Anterior cingulate cortex (tissue), 58 donors: ENCODE measurements around the gene PLCB4.

Experiments
- DNase-seq, 58 donors: peaks; one replicate each; lab custom pipeline; 2025; lab: John Stamatoyannopoulos, UW

Gene PLCB4

DNA sequence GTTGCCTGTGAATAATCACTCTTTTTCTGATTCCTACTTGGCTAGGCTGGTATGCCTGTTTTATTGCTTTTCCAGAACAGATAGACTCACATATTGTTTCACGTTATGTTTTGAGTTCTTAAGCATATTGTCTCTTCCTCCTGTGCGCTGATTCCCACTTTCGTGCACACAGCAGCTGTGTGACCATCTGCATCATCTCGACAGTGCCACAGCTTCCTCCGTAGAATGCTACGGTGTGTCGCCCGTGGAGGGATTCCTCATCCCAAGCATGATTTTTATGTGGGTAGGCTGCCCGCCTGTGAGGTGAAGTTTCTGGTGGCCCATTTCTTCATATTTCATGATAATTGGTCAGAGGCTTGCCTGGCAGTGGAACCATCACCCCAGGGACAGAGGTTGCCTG, 31.8 kb downstream of the PLCB4 start:
- DNase-seq = peak in 1 of 58 donors; percentile 1

DNA sequence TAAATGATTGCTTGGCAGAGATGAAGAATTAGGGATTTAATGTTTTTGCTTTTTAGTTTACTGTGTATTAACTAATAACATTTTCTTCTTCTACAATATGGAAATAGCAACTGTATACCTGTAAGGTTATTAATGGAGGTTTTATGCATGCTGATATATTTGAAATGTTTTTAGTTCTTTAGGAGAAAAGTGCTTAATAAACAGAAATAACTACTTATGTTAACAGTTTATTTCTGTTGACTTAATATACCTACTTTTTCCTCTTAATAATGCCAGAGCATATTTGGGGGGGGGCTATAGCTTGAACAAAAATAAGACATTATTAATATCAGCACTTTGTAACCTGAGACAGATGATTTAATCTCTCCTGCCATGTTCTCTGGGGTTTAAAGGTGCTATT, 33.6 kb downstream of the PLCB4 start:
- no peak for DNase-seq

DNA sequence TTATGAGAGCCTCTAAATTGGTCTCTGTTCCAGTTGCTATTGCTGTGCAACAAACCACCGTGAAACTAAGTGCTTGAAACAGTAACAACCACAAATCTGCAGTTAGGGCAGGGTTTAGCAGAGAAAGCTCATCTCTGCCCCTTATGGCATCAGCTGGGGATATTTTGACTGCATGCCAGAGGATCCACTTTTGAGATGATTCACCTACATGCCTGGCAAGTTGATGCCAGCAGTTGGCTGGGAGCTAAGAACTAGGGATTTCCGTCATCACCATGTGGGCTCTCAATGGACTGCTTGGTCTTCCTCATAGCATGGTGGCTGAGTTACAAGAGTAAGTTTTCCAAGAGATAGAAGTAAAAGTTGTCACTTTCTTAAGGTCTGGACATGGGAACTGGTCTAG, 35.1 kb downstream of the PLCB4 start:
- DNase-seq = no peak

DNA sequence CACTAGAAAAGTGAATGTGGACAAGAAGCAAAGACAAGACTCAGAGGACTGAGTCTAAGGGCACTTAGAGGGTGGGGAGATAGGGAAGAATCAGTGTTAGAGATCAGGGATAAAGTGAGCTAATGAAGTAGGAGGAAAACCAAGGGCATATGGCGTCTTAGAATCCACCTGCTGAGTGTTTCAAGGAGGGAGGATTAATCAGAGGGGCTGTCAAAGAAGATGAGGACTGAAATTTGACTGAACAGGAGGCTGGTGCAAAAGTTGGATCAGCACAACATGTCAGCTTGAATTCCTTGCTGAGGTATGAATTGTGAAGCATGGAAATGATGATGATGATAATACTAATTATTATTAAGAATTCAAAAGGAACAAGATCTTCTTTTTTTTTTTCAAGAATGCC, 39.4 kb downstream of the PLCB4 start:
- DNase-seq = no peak

DNA sequence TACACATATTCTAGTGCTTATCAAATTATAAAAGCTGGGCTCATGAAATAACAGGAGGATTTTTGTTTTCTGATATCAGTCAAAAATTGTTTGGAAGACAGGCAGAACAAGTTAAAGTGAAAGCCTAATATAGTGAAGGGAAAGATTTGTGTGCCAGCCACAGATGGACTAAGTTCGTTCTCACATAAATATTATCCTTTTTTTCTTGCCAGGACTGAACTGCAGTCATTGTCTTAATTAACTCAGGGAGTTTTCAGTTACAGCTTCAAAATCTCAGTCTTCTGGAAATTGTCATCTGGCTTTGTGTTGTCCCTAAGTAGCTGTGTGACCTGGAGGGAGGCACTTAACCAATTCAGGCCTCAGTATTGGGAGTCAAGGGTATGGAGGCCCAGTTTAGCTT, 40.7 kb downstream of the PLCB4 start:
- no peak for DNase-seq

DNA sequence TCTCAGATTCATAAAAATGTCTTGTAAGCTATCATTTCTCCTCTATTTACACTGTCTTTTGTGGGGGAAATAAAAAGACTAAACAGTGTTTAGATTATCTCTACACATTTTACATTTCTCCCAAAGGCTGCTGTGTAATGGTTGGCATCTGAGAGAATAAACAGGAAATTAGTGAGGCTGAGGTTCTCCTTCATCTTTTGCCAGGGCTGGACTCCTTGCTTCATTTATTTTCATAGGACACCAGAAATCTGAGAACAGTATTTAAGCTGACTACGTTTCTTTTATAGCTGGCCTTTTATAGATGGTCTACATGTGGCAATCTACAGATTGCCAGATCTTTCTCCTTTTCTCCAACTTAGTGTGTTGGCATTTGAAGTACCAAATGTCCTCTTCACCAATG, 41.5 kb downstream of the PLCB4 start:
- DNase-seq = no peak

DNA sequence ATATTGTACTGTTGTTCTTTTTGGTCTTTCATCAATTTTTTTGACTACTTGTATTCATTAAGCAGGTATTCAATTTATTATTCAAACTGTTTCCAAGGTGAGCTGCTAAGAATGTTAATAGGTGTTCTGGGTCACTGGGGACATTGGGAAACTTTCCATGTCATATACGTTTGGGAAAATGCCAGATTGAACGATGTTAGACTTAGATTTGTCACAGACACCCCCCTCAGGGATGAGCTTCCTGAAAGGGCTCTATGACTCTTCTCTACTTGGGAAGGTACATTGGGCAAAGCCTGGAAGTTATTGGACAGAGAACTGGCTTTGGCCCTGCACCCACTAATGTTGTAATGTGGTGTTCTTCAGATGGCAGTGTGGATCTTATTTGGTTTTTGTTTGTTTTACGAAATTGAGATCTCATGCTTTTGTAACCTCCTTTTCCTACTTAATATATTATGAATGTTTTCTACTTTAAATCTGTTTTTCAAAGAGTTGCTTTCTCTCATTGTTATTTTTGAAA, 42.1 kb downstream of the PLCB4 start:
- no peak for DNase-seq

DNA sequence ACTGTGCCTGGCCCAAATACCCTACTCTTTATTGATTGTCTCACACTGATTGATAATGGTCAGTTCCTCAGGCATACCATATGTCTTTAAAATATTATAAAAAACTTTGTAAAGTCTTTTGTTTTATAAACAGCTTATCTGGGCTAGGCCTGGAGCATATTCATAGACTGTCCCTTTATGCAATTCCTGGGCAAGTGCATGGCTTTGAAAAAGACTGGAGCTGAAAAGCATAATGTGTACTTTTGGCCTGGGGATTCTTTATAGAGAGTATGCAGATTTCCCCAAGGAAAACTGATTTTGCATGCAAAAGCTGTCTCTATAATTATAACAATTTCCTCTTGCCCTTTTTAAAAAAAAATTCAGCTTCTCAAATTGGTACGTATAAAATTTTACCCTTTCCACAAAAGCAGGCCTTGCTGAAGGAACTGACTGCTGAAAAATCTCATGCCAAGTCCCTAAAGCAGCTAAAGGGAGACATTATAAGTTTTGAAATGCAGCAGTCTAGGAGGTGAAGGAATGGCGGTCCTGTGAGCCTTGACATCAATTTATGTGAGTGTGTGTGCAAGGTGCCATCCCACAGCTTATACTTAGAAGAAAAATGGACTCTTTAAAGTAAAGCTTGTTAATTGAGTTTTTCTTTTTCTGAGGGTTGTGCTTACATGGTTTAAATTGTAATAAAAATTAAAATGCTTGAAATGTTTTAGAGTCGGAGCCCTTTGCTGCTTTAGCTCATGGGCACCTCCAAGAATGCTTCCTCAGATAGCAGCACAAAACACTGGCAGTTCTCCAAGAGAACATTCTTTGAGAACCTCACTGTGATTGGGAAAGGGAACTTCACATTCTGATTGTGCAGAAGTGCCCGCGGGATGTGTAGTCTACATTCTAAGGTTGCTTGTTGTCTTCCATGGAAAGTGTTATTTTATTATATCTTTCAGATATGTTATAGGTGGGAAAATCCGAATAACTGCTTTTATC, 43.9 kb downstream of the PLCB4 start:
- DNase-seq = no peak

DNA sequence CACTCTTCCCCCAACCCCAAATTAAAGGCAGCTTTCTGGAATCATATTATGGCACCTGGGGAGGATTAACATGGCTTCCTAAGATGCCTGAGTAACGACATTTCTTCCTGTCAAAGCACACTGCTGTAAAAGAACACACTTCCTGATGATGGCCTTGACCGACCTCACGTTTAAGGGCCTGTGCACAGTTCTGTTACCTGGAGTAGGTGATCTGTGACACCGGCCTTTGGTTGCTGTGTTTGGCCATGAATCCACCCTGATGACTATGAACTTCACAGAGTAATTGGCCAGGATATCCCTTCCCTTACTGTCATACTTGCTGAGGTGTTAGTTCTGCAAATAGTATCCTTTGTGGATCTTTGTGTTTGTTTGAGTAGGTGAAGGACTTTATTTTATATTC, 45.8 kb downstream of the PLCB4 start:
- DNase-seq = no peak

DNA sequence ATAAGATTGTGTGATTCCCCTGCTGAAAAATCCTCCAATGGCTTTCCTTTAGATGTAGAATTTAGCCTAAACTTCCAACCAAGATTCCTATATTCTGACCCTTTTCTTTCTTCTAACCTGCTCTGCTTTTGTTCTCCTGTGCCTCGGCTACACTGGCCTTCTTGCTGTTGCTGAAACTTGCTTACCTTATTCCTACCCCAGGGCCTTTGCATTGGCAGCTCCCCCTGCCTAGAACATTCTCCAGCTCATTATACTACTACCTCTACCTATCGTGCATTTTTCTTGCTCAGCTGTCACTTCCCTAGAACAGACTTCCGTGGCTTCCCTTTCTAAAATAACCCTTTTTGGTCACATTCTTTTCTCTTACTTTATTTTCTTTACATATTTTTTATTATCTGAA, 48.7 kb downstream of the PLCB4 start:
- no peak for DNase-seq

DNA sequence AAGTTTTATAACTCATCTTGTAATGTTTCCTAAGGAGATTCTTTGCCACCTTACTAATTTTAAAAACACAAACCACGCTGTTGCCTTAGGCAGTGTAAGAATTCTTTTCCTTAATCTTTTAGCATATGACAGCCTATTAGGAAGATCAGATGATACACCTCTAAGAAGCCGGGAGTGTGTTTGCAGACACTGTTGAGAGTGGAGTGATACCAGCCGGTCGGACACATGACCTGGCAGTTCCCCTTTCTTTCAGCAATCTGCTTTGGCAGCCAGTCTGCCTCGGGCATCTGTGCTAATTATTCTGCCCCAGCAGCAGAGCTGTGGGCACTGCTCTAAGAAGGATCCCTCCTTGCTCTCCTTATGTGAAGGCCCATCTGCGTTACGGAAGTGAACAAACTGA, 50.9 kb downstream of the PLCB4 start:
- DNase-seq = peak in 31 of 58 donors; percentile 1 to 48 (median 10)

DNA sequence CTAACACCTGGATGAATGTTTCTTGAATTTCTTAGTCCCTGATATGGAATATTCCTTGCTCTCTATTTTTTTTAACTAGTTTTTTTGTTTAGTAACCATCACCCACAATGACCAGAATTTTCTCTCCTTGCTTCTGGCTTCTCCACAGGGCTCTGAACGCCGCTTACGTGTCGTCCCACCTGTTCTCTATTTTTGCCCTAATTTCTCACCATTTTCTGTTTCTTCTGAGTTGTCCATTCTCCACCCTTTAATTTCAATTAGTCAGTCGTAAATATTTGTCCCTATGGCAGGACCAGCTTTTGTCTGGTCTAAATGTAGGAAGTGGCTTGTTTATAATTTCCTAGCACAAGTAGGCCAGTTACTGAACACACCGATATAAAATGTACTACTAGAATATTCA, 52.3 kb downstream of the PLCB4 start:
- no peak for DNase-seq

DNA sequence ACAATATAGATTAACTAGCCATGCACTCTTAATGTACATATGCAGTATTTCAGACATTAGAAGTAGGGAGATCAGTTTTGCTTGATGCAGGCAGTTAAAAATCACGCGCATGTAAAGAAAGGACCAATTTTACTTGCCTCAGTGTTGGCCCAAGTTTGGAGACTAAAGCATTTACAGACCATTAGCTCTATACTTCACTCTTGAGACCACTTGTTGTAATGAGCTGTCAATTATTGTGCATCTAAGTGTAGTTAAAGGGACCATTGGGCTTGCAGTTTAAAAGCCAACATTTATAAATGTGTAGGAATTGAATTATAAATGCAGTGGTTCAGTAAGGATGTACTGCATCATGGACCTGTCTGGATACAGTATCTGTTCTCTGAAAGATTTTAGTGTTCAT, 53.7 kb downstream of the PLCB4 start:
- DNase-seq = no peak

DNA sequence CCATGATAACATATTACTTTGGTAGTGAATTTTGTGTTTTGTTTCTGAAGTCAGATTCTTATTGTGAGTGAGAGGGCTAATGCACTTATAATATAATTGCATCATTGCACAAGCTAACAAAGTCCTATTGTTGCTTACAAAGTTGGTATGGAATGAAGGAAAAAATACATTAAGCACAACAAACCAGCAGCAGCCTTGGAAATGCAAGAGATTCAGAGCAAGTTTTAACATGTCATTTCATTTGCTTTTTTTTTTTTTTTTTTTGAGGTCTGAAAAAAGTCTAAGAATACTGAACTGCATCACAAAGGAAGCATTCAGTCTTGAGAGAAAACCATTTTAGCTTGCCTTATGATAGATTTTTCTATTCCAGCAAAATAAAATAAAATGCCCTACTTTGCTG, 57.6 kb downstream of the PLCB4 start:
- no peak for DNase-seq

DNA sequence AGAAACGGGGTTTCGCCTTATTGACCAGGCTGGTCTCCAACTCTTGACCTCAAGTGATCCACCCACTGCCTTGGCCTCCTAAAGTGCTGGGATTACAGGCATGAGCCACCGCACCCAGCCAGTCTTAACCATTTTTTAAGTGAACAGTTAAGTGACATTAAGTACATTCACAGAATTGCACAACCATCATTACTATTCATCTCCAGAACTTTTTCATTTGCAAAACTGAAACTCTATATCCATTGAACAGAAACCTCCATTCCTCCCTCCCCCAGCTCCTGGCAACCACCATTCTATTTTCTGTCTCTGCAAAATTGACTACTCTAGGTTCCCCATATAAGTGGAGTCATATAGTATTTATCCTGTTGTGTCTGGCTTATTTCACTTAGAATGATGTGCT, 59.7 kb downstream of the PLCB4 start:
- DNase-seq = no peak

DNA sequence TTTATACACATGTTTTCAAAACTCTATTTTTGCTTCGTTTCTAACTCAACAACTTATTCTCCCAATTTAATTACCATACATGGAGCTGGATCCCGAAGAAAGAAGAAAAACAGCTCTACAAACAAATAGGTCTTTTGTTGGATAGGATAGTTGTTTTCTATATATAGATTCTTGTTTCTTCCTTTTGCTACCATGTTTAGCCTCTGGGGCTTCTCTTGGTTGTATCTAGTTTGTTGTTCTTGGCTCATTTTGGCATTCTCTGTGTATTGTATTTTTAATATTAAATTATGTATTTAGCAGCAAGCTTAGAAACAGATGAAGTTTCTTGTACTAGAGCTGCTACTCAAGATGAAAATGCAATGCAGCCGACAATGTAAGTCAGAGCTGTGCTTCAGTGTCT, 60.9 kb downstream of the PLCB4 start:
- no peak for DNase-seq

DNA sequence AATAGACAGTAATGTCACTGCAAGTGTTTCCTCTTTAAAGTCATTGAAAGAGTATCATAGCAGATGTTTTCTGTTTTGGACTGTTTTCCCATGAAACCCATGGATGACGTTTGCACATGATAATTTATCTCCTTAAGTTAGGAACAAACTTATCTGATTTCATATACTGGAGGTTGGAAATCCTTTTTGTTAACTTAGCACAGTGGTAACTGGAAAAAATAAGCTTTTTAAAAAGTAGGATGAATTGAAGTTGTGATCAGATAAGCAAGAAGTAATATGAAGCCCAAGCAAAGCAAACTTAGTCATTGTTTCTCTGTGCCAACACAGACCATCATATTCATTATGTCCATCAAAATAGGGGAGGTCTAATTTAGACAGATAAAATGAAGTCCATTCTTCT, 61.6 kb downstream of the PLCB4 start:
- no peak for DNase-seq

DNA sequence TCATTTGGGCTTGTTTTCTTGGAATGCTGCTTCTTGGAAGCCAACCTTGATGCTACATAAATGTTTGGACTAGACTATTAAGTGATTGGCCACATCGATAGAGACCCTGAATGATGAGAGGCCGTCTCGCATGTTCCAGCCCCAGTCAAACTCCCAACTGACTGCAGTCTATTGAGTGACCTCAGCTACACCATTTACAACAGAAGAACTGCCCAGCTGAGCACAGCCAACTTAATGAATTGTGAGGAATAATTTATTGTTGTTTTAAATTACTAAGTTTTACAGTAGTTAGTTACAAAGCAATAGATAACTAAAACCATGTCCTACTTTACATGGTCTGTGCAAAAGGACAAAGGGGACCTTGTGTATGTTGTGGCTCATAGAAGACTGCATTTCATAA, 63.0 kb downstream of the PLCB4 start:
- DNase-seq = no peak

DNA sequence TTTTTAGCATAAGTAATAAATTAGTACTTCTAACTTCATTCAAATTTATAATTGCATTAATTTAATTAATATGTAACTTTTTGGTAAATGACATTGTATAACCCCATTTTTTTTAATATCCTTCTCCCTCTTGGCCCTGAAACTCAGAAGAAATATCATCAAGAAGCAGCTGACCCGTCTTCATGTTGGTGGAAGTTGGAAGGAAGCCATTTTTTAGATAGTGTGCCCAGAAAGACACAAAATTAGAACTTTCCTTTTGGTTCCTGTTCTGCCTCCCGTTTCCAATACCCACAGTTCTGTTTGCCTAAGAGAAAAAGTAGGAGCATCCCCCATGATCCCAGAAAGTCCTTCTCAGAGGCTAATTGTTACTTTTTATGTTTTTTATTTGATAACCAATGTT, 65.5 kb downstream of the PLCB4 start:
- no peak for DNase-seq

DNA sequence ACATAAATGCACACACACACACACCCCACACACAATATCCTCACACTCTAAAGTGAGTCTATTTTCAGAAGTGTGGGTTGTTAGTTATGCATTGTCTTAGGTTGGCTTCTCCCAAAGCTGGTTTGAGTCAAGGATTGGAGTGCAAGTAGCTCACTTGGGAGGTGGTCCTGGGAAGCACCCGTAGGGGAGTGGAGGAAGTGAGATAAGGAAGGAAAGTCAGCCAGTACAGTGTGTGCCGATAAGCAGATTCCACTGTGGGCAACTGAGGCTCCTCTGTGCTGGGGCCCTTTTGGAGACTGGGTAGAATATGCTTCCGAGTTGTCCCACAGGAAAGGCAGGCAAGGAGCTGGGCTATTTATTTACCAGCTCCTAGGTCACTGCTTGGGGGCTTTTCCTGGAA, 67.2 kb downstream of the PLCB4 start:
- DNase-seq = no peak

DNA sequence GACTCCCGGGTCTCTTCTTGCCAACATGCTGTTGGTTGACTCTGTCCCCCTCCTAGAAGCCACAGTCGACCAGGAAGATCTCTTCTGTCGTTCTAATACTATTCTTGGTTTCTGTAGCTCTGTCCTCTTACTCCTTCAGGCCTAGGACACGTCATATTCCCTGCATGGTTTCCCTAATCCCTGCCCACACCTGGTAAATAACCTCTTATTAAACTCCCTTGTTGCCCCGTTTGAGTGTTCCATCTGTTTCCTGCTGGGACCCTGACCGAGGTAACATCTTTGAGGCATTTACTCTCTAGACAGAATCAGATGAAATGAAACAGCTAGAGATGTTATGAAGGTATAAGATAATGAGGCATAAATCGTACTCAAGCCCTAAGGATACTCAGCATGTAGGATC, 68.1 kb downstream of the PLCB4 start:
- no peak for DNase-seq

DNA sequence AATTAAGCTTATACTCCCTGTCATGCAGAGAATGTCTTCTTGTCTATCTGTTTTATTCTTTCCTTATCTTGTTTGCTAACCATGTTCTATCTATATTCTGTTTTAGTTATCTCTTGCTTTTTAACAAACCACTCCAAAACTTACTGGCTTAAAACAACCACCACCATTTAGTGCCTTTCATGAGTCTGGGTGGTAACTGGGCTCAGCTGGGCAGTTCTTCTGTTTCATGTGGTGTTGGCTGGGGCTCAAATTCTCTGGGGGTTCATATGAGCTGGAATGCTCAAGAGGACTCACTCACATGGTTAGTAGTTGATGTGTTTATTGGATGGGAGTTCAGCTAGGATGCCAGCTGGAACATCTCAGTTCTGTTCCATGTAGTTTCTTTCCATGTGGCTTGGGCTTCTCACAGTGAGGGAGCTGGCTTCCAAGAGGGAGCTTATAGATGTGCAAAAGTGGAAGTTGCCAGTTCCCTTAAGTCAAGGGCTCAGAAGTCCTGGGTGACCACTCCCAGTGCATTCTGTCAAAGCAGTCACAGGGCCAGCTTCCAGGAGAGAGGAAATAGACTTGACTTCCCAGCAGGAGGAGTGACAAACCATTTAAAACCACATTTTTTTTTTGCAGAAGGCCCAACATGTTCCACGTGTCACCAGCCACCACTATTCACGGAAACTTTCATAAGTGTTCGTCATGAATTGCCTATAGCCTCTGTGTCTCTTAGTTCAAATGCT, 70.4 kb downstream of the PLCB4 start:
- DNase-seq = no peak
